Suprapubic skin (tissue), 3 donors: ENCODE measurements around the gene ZNF317.

Source experiments
- POLR2A ChIP-seq, 2 donors: fragments of 450-650 bp; IDR thresholded peaks; one replicate each; pipeline ENCODE4 v1.6.1; 2017; ENCODE audit warnings: antibody characterized with exemption in 2 of 2, mild to moderate bottlenecking in 2 of 2, moderate library complexity in 2 of 2
- TF ChIP-seq, protein P1 (sequence below), 2 donors: fragments of 200-600 bp in 1 of 2; fragments of 450-650 bp in 1 of 2; sonication (generic) in 1 of 2; IDR thresholded peaks; one replicate each; pipeline ENCODE4 v1.5.1; 2016 to 2019; ENCODE audit warnings: antibody characterized with exemption in 2 of 2, mild to moderate bottlenecking in 1 of 2, moderate library complexity in 1 of 2

DNA sequence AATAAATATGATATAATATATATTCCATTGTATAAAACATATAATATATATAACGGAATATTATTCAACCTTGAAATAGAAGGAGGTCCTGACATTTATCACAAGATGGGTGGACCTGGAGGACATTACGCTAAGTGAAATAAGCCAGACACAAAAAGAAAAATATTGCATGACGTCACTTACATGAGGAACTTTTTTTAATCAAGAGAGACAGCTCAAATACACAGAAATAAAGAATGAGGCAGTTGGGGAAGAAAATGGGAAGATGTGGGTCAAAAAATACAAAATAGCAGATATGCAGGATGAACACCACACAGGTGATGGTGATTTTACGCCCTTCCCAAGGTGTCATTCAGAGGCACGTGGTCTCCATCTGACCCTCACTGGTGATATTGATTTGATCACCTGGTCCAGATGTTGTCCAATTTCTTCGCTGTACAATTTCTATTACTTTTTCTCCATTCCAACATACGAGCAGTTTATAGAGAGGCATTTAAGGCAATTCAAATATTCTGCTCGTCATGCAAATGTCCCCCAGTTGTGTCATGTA lies 513 bp upstream of the ZNF317 start:
- TF ChIP-seq POLR2A (IDR thresholded peaks at IDR 0.05), result no peak
- TF ChIP-seq, protein P1, sequence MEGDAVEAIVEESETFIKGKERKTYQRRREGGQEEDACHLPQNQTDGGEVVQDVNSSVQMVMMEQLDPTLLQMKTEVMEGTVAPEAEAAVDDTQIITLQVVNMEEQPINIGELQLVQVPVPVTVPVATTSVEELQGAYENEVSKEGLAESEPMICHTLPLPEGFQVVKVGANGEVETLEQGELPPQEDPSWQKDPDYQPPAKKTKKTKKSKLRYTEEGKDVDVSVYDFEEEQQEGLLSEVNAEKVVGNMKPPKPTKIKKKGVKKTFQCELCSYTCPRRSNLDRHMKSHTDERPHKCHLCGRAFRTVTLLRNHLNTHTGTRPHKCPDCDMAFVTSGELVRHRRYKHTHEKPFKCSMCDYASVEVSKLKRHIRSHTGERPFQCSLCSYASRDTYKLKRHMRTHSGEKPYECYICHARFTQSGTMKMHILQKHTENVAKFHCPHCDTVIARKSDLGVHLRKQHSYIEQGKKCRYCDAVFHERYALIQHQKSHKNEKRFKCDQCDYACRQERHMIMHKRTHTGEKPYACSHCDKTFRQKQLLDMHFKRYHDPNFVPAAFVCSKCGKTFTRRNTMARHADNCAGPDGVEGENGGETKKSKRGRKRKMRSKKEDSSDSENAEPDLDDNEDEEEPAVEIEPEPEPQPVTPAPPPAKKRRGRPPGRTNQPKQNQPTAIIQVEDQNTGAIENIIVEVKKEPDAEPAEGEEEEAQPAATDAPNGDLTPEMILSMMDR (IDR thresholded peaks at IDR 0.05), result no peak
